DOHH2 (cell line): ENCODE measurements around the gene AMER3.

ENCODE experiments used
- EZH2phosphoT487 ChIP-seq: fragments of 200-600 bp; sonication (generic); IDR thresholded peaks from 2 replicates; pipeline ENCODE4 v1.6.1; 2017; ENCODE audit warnings: borderline replicate concordance, mild to moderate bottlenecking, antibody characterized with exemption, low read length, moderate library complexity, mixed read lengths
- TF ChIP-seq, protein P1 (sequence below): fragments of 200-600 bp; sonication (generic); IDR thresholded peaks from one replicate; pipeline ENCODE4 v1.5.1; 2014; ENCODE audit warnings: antibody characterized with exemption, mild to moderate bottlenecking, low read depth, low read length; ENCODE audit not compliant: poor library complexity, severe bottlenecking

GRCh38 chr2:130767408-130767775, 12.1 kb downstream of the AMER3 start:
- TF ChIP-seq, protein P1, sequence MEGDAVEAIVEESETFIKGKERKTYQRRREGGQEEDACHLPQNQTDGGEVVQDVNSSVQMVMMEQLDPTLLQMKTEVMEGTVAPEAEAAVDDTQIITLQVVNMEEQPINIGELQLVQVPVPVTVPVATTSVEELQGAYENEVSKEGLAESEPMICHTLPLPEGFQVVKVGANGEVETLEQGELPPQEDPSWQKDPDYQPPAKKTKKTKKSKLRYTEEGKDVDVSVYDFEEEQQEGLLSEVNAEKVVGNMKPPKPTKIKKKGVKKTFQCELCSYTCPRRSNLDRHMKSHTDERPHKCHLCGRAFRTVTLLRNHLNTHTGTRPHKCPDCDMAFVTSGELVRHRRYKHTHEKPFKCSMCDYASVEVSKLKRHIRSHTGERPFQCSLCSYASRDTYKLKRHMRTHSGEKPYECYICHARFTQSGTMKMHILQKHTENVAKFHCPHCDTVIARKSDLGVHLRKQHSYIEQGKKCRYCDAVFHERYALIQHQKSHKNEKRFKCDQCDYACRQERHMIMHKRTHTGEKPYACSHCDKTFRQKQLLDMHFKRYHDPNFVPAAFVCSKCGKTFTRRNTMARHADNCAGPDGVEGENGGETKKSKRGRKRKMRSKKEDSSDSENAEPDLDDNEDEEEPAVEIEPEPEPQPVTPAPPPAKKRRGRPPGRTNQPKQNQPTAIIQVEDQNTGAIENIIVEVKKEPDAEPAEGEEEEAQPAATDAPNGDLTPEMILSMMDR, result no peak
- TF ChIP-seq EZH2phosphoT487, result no peak
